ENCODE data around the gene NINJ1.

The NINJ1 gene

DNA sequence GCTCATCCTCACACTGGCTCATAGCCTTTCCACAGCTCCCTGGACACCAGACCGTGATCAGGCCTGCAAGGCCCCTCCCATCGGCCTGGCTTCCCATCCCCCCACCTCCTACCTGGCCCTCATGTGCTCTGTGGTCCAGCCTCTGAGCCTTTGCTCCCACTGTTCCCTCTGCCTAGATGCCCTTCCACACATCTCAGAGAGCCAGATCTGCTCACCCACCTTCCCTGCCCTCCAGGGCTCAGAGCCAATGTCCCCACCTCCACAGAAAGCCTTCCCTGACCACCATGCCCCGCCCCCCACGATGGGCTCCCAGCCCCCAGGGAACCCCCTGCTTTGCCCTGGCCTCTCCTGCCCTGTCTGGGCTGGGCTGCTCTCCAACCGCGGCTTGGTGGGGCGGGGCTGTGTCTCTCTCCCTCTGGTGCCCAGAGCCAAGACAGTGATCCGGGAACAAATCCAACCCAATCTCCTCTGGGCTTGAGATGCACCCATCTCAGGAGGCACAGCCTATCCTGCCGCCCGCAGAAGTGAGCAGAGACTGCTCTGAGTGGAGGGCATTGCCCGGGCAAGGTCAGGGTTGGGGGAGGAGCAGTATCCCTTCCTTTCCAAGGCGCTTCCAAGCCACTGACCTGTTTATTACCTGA is 1.6 kb downstream of the NINJ1 start:
- DNase-seq (ENCODE audit: low read depth) = no peak

DNA sequence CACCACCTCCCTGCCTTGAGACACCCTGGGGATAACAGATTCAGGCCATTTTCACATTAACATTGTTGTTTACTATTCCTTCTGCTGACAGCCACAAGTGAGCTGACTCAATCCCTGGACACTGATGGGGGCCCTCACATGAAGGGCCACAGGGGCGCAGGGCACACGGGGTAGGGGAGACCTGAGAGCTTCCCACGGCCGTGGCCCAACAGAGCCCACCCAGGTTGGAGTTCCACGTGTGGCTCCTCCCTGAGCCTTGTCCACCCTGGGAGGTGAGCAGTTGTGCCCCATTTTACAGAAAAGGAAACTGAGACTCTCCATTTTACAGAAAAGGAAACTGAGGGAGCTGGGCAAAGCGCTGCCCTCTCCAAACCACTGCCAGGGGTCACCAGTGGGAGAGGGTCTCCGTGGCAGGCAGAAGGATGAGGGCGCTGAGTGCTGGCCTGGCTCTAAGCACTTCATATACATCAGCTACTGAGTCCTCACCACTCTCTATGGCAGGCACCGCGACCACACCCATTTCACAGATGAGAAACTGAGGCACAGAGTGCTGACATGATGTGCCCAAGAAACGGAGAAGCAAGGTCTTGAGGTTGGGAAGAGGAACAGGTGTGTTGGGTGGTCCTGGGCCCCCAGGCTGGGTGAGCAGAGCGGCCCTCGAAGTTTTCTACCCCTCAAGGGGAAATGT is 2.3 kb downstream of the NINJ1 start:
- DNase-seq (ENCODE audit: low read depth) = no peak

DNA sequence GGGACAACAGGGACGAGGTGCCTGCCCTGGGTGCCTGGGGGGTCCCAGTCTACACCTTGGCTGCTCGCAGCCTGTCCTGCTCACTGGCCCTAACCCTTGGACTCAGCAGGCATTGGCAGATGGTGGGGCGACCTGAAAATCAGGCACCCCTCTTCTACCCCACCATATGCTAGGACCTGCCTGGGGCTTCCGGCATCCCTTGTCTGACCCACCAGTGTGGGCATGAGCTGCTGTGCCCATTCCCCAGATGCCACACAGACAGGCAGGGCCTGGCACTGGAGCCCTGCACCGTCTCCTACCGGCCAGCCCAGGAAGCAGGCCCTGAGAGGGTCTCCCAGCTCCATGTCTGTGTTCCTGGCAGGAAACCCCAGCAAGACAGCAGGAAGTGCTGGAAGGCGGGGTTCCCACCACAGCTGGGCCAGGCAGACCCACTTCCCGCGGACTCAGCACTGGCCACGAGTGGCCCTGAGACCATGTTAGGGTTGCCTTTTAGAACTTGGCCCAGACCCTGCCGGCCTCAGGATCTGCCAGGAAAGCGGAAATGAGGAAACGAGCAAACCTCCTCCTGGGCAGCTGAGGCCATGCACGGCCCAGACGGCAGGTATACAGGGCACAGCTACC is 3.1 kb downstream of the NINJ1 start:
- no peak for DNase-seq (ENCODE audit: low read depth)

DNA sequence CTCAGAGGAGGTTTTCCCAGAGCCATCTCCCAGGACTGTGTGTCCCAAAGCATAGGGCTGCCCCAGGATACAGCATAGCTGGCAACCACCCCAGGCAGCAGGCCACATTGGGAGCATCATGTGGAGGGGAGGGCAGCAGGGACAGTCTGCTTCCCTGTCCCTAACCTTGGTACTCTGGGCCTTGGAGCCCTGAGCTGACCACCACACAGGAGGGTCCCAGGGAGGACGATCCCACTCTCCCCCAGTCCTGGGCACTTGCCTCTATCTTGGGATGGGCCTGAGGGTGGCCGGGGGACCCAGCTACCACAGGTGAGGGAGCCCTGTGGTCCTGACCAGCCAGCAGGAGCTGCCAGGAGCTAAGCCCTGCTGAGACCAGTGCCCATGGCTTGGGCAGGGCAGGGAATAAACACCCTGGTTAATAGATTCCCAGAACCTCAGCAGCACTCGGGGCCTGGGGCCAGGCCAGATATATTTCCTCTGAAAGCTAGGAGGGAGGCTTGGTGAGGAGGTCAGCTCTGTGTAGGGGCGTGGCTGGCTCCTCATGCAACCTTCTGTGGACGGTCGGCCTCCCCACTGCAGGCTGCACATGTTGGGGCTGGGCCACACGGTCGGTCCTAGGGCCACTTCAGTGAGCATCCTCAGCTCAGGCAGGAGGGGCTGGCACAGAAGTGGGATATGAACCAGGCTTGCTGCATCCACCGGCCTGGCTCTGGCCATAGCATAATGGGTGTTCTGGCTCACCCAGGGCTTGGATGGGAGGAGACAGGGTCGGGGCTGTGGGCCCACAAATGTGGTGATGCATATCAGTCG is 4.2 kb downstream of the NINJ1 start:
- no peak for DNase-seq (ENCODE audit: low read depth)

DNA sequence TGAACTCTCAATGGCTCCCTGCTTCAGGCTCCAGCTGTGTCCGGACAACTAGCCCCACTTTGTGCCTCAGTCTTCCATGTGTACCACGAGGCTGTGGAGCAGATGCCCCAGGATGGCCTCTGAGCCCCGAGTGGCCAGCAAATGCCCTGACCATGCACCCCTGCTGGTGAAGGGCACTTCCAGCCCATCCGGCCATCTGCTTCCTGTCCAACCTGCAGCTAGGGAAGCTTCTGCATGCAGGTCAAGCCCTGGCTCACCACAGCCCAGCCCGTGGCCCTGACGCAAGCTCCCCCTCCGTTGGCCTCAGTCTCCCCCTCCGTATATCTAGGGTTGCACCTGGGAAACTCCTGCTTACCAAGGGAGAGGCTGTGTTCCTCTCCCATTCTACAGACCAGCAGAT is 4.8 kb downstream of the NINJ1 start:
- DNase-seq (ENCODE audit: low read depth) = no peak

DNA sequence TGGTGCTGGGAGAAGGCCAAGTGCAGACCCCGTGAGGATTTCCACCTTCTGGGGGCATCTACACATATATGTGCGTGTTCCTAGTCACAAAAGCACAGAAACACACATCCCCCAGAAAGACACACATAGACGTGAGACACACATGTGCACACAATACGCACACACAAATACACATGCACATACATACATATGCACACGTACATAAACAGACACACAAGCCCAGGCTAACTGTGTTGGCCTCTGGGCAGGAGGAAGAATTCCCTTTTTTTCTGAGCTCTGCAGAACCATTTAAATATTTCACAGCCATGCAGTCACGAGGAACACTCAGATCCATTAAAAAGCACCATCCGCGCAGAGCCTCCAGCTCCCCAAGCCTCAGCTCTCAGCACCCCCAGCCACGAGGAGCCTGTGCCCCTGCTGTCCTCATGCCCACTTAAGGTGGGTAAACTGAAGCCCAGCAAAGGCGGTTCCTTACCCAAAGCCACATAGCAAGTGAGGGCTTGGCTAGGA is 5.3 kb downstream of the NINJ1 start:
- DNase-seq (ENCODE audit: low read depth) = no peak

DNA sequence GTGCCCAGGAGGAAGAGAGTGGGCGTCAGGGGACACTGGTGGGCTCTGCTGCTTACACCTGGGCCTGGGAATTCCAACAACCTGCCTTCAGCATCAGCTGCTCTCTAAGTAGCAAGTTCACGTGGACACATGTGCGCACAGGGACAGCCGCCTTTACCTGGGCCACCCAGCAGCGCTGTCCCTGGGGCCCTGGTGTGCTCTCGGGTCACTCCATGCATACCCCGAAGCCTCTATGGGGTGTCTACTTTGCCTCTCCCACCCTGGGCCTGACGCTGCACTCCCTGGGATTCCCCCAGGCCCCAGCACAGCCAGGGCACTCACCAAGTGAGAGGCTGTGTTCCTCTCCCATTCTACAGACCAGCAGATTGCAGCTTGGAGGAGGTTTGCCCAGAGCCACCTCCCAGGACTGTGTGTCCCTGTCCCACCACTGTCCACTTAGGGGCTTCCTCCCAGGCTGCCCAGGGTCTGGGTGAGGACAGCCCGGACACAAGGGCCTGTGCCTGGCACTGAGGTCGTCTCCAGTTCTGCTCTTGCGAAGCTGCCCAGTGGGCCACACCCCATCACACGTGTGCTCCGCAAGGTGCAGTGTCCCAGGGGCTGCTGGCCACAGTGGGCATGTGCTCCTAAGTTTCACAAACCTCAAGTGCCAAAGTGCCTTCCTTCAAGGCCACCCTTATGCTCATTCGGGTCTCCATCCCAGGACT is 5.9 kb downstream of the NINJ1 start:
- DNase-seq (ENCODE audit: low read depth) = no peak

DNA sequence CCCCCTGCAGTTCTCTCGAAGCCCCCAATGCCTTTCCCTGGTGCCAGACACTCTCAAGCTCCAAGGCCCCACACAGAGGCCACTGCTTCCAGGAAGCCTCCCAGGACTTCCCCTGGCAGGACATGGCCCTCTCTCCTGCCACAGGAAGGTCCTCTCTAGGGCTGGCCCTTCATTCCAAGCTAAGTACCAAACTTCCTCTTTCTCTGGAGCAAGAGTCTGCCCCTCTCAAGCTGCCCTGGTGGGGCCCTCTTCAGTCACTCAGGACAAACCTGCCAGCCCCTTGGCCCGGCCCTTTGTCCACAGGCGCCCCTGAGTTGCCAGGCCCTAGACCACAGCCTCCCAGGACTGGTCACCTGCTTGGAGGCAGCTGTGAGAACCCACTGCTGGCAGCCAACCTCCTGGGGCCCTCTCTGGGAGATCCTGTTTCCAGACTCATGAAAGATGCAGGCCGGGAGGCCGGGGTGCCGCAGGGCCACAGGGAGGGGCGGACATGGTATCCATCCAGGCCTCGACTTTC is 6.6 kb downstream of the NINJ1 start:
- DNase-seq (ENCODE audit: low read depth) = no peak

DNA sequence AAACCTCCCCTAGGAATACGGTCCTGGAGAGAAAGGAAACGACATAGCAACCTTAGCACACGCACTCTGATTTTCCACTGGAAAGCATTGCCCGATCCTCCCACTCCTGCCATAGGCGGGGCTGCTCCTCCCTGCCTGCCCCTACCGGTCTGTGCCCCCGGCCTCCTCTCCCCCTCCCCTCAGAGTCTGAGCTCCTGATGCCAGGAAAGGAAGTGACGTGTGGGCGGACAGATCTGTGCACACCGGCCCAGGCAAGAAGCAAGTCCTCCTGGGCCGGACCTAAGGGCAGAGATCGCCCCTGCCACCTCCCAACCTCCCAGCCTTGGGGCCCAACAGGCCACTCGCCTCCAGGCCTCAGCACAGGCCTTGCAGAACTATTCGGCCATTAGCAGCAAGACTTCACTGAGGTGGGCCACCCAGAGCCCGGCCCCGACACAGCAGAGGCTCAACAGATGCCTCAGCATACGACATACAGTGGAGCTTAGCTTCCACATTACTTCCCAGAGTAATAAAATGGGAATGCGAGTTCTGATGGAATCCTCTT is 7.2 kb downstream of the NINJ1 start:
- DNase-seq (ENCODE audit: low read depth) = no peak

DNA sequence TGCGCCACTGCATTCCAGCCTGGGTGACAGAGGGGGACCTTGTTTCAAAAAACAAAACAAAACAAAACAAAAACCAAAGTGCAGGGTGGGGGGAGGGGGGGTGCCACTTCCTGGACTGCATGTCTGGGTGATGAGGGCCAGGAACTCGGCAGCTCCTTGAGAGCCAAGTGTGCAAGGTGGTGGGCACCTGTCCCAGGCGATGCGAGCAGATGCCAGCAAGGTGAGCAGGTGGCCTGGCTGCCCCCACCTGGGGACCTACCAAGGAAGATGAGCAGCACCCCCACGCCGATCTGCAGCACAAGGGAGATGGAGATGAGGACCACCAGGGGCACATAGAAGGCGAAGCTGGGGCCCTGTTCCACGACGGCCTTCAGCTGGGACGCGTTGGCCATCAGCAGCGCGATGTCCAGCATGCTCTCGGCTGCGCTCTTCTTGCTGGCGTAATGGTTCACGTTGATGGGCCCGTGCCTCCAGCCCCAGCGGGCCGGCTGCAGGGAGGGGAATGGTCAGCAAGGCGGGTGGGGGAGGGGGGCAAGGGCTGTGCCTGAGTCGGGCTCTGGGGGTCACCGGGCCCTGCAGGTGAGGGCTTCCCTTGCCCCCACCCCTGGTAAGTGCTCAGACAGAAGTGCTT is 7.8 kb downstream of the NINJ1 start:
- DNase-seq (ENCODE audit: low read depth) = no peak

DNA sequence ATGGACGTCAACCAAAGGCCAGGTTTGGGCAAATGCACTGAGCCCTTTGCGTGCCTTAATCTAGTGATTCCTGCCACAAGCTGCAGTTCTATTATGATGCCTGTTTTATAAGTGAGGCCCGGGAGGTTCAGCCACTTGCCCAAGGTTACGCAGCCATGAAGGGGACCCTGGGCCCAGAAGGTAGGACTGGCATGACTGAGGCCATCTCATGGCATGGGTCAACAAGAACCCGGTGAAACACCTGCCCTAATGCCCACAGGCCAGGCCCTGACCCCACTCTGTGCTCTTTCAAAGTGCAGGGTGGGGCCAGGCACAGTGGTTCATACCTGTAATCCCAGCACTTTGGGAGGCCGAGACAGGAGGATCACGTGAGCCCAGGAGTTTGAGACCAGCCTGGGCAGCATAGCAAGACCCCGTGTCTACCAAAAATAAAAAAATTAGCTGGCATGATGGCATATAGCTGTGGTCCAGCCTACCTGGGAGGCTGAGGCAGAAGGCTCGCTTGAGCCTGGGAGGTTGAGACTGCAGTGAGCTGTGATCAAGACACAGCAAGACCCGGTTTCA is 8.6 kb downstream of the NINJ1 start:
- no peak for DNase-seq (ENCODE audit: low read depth)

DNA sequence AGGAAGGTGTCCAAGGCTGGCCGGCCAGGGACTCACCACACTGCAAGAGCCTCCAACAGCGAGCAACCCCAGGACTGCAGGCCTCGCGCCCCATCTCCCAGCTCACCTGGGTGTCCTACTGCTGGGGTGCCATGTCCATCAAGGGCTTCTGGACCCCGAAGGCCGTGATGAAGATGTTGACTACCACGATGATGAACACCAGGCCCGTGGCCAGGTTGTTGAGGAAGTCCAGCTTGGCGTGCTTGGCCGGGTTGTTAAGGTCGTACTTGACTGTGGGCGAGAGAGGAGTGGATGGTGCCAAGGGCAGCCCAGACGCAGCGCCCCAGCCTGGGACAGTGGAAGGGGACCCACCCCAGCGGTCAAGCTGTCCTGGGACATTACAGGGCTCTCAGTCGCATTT is 9.3 kb downstream of the NINJ1 start:
- no peak for DNase-seq (ENCODE audit: low read depth)

DNA sequence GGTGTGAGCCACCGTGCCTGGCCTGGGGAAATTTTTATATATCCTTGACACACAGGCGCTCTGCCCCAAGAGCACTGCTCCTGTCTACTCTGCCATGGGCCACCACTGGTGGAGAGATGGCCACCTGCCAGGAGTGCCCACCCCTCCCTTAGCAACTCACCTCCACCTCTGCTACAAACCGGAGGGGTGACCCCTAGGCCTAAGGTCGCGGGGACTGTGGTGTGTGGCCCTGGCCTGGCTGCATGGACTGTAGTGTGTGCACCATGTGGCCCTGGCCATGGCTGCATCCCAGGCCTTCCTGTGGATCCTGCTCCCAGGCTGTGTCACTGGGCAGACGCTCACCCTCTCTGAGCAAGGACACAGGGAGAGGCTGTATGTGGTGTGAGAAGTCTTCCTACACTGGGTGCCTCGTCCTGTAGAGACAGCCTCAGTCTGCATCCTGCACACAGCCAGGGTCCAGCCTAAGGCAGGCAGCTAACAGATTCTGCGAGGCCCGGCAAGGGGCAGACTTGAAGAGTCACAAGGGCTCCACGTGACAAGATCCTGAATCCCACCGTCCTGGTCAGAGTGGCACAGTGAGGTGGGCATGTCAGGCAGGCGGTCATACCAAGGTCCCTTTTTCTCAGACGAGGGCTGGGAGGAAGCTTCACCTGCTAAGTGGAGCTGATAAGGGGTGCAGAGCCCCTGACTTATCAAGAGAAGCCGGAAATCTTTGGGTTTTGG is 10.3 kb downstream of the NINJ1 start:
- DNase-seq (ENCODE audit: low read depth) = no peak

DNA sequence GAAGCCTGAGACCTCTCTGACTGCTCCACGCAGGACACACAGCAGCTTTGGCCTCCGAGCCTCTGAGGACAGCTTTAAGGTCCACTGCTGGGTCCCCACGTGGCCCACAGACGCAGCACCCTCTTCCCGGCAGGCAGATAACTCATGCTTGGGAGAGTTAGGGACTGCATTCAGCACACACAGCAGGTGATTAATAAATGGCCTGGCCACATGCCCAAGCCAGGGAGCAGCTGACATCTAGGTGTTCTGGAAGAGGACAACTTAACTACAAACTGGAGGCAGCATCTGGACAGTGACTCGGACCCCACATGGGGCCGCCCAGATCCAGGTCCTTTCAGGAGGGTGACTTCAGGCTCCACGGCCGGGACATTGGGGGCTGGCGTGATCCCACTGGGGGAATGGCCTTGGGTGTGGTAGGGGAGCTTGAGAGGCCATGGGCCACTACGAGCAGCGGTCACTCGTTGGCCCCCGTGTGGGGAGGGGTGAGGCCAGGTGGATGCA is 11.3 kb downstream of the NINJ1 start:
- DNase-seq (ENCODE audit: low read depth) = no peak

DNA sequence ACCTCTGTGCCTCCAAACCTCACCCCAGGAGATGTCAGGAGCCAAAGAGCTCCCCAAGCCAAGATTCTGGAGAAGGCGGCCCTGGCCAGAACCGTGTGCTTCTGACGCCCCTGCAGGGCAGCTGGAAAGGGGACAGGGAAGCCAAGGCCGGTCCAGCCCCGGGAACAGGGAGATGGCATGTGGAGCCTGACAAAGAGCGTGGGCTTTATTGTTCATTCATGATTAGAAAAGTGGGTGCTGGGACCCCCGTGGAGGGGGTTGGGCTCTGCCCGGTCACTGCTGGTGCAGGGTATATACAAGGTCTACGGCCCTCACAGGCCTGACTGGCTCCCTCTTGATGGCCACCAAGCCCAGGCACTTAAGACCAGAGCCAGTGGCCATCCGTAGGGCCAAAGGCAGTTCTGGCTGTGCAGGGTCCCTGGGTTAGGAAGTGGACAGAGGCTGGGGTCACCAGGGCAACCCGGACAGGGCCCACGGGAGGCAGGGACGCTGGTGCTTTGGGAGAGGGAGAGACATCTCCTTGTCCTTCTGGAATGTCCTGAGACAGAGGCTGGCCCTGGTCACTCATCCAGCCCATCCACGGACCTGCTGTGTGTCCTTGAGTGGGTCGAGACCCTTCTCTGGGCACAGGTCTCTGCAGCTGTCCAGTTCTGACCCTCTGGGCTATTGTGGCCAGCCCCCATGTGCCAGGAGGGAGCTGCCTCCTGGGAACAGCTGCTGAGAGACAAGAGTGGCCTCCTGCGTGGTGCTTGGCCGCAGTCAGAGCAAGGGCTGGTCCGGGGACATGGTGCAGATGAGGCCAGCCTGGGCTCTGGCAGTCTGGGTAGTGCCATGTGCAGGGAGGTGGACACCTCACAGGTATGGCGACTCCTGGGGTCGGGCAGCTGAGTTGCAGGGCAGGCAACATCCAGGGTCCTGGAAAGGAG is 12.5 kb downstream of the NINJ1 start:
- no peak for DNase-seq (ENCODE audit: low read depth)

DNA sequence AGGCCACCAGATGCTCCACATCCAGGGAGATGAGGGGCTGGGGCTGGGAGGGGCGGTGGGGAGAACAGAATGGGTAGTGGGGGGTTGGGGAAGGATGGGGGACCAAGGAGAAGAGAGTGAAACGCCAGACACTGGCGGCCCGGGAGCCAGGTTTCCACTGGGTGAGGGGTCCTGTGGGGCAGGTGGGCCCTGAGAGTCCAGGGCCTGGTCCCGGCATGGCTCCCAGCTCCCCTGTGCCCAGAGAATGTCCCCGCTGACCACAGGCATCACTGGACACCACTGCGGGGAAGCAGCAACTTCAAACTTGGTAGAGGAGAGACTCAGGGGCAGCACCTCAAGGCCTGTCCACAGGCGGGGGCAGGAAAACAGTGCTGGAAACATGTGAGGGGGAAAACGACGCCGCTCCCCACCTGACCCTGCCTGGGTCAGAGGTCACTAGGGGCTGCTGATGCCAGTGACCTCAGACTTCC is 13.2 kb downstream of the NINJ1 start:
- no peak for DNase-seq (ENCODE audit: low read depth)

DNA sequence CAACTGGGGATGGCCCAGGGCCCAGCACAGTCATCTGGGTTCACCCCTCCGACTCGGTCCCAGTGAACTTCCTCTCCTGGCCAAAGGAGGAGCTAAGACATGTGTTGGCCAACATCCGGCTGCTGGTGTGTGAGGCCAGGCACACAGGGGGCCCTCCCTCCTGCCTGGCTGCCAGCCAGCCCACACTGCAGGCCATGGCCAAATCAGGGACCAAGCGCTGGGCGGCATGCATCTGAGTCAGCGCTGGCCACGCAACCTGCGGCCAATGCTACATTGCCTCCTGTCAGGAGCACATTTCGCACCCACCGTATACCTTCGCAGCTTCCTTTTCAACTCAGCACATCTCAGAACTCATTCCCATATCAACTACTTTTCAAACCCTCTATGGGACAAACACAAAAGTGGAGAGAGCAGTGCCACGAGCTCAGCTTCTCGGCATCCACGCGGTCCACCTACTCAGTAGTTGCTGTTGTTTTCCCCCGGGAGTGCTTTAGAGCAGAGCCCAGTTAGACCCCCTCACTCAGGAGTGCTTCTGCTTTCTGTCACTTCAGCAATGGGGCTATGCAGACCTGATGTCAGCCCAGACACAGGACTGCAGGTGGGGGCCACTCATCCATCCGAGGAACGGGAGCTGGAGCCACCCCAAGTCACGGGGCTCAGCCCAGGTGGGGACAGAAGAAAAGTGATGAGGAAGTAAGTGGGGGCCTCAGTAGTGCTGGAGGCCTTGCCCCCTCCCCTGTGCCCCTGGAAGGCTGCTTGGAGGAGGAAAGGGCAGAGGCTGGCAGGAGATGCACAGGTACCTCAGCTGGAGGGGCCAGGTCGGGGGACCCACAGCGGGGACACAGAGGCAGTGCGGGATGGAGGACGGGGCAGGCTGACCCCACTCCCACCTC is 13.9 kb downstream of the NINJ1 start:
- no peak for DNase-seq (ENCODE audit: low read depth)

DNA sequence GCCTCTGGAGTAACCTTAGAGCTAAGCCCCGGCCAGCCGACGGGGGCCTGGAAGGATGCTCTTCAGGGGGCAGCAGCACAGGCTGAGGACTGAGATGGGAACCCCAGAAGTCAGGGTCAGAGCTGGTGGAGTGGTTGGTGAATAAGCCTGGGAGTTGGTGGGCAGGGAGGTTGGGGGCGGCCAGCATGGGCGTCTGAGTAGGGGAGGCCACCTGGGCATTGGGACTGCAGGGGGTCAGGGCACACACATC is 14.4 kb downstream of the NINJ1 start:
- DNase-seq (ENCODE audit: low read depth) = no peak

All from activated T-cell treated with anti-CD3 and anti-CD28 coated beads for 1 hour (primary cell).